ENCODE data around the gene TMEM209.
"Not testable (repeated sequence)": the region's sequence is repeated elsewhere in the genome, so short reads cannot be mapped to it uniquely, and the experiment has no call there.

TMEM209 gene

GRCh38 chr7:130126840-130127239 is 78.4 kb downstream of the TMEM209 start:
- DNase-seq (ENCODE audit: low spot score), result not testable (repeated sequence)

- no peak for DNase-seq (ENCODE audit: low spot score)
These were observed 80.5 kb downstream of the TMEM209 start for GRCh38 chr7:130124711-130125110.

DNA sequence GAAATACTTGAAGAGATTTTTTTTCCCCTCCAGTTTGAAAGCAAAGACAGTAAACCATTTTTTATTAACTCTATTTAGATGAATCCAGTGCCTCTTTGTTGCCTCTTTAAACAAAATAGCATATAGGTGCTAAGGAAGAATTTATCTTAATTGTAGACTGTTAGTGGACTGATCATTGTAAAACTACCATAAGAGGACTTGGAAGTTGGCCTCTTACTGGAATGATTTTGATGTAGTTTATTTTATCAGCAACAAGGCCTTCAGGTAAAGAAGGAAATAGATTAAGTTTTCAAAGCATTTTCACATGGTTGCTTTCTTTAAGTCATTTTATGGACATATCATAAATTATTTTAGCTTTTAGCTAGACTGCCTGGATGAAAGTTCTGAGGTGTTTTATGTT is 81.7 kb downstream of the TMEM209 start:
- no peak for DNase-seq (ENCODE audit: low spot score)

DNA sequence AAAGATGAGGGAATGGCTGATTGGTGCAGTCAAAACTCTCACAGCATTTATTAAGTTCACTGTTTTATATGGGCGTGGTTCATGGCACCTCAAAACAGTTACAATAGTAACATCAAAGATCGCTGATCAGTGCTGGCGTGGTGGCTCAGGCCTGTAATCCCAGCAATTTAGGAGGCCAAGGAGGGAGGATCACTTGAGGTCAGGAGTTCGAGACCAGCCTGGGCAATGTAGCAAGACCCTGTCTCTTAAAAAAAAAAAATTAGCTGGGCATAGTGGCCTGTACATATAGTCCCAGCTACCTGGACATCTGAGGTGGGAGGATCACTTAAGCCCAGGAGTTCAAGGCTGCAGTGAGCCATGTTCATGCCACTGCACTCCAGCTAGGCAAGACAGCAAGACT is 86.4 kb downstream of the TMEM209 start:
- DNase-seq (ENCODE audit: low spot score), result no peak

DNA sequence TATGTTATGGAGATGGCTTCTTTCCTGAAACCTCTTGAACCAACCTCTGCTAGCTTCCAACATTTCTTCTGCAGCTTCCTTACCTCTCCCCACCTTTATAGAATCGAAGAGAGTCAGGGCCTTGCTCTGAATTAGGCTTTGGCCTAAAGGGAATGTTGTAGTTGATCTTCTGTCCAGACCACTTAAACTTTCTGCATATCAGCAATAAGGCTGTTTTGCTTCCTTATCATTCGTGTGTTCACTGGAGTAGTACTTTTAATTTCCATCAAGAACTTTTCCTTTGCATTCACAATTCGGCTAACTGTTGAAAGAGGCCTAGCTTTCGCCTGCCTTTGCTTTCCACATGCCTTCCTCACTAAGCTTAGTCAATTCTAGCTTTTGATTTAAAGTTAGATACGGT is 86.9 kb downstream of the TMEM209 start:
- no peak for DNase-seq (ENCODE audit: low spot score)

DNA sequence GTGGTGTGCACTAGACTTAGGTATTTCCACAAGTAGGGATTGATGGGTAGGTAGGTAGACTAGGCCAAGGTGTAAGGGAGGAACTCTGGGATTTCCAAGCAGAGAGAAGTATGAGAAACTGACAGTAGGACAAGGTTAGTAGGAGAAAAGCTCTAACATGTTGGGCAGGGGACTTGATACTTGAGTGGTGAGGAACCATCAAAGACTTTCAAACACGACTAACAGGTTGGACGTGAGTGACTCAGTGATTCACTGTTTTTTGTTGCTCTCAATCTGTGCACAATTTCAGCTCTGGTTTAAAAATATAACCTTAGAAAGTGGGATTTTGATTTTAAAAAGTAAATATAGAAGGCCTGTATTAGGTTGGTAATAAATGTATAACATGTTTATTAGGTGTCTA is 90.4 kb downstream of the TMEM209 start:
- DNase-seq (ENCODE audit: low spot score), result no peak
